ENCODE results near the gene PMVK. TPM values are rescaled to one million over a fixed set of nuclear protein-coding genes. Genes with fewer than 3 reads are reported as not detected.

PMVK gene
- total and polyA plus RNA-seq, 3 experiments from 2014 or later, result 44.7 to 55.5 (median 45.2) TPM

- ChIA-PET CTCF (interaction anchor here (1.1 to 8.7 kb wide), 5 partner anchors 9 to 42 kb away, joined by 3 to 54 read pairs (median 8); partner anchors contain the start of genes FLAD1 and PYGO2), POLR2A (interaction anchor here (0.6 to 4.2 kb wide), 7 partner anchors 8 to 97 kb away, joined by 3 to 30 read pairs (median 9); partner anchors contain the start of genes FLAD1, PBXIP1, PMVK and PYGO2)
- no peaks in the 10 kb centered on the region for H3K36me3 ChIP-seq (ENCODE audit: insufficient read depth, low read length)
- DNase-seq, result peak; percentile 32 to 70 (median 47)
- Mint-ChIP-seq H3K4me1 (peaks cover 23 to 29% (median 24%) of the 10 kb centered on the region in 3 donors), H3K4me3 (no peak overlapping the region), H3K27ac (no peak overlapping the region), H3K9me3 (no peaks in the 10 kb centered on the region), H3K27me3 (no peaks in the 10 kb centered on the region), H3K36me3 (peaks cover 0 to 23% (median 6%) of the 10 kb centered on the region in 3 donors)
- peak overlapping the region; percentile 95 for H3K4me3 ChIP-seq (ENCODE audit: low read length)
- peak overlapping the region; percentile 95 for H3K27ac ChIP-seq (ENCODE audit: low read depth, low read length)
- peaks cover 36% of the 10 kb centered on the region for H3K4me1 ChIP-seq (ENCODE audit: insufficient read depth, low read length)
- H3K27me3 ChIP-seq (ENCODE audit: insufficient read depth, low read length, poor library complexity, severe bottlenecking), result no peaks in the 10 kb centered on the region
- H3K9me3 ChIP-seq (ENCODE audit: low read length), result no peaks in the 10 kb centered on the region
Observed at GRCh38 chr1:154975409-154976059, 39.0 kb upstream of the PMVK start.

GRCh38 chr1:154974808-154975408 lies 38.4 kb upstream of the PMVK start:
- peak; percentile 90 to 97 (median 96) for DNase-seq
- H3K4me3 Mint-ChIP-seq, result no peak overlapping the region
- H3K4me3 ChIP-seq (ENCODE audit: low read length), result peak overlapping the region; percentile 95
- peak overlapping the region; percentile 95 for H3K27ac ChIP-seq (ENCODE audit: low read depth, low read length)
- H3K27ac Mint-ChIP-seq, result no peak overlapping the region
- no peaks in the 10 kb centered on the region for H3K36me3 ChIP-seq (ENCODE audit: insufficient read depth, low read length)
- H3K4me1 ChIP-seq (ENCODE audit: insufficient read depth, low read length), result peaks cover 40% of the 10 kb centered on the region
- H3K27me3 Mint-ChIP-seq, result no peaks in the 10 kb centered on the region
- H3K27me3 ChIP-seq (ENCODE audit: insufficient read depth, low read length, poor library complexity, severe bottlenecking), result no peaks in the 10 kb centered on the region
- ChIA-PET POLR2A (interaction anchor here (0.9 to 4.2 kb wide), 7 partner anchors 8 to 43 kb away, joined by 3 to 30 read pairs (median 9); partner anchors contain the start of genes FLAD1, PBXIP1 and PYGO2), CTCF (interaction anchor here (0.7 to 8.7 kb wide), 10 partner anchors 9 to 116 kb away, joined by 3 to 54 read pairs (median 6); partner anchors contain the start of genes FLAD1, PBXIP1 and PYGO2)
- H3K9me3 ChIP-seq (ENCODE audit: low read length), result no peaks in the 10 kb centered on the region
- peaks cover 23 to 29% (median 24%) of the 10 kb centered on the region in 3 donors for H3K4me1 Mint-ChIP-seq
- H3K9me3 Mint-ChIP-seq, result no peaks in the 10 kb centered on the region
- peaks cover 0 to 23% (median 6%) of the 10 kb centered on the region in 3 donors for H3K36me3 Mint-ChIP-seq

GRCh38 chr1:154974102-154974807 lies 37.7 kb upstream of the PMVK start, which contains the start of gene CKS1B:
Gene CKS1B (plus strand): TSS chr1:154974681. CDS start chr1:154974746, 65 bp downstream.
- peak; percentile 93 to 99 (median 98) for DNase-seq
- CTCF ChIA-PET, result interaction anchor here (0.7 to 8.7 kb wide), 15 partner anchors 9 to 230 kb away, joined by 3 to 54 read pairs (median 4); partner anchors contain the start of genes FLAD1, PBXIP1 and PYGO2
- Mint-ChIP-seq H3K27ac (no peak within 1 kb of the TSS), H3K27me3 (no peaks in the 10 kb centered on the region), H3K4me3 (no peak within 1 kb of the TSS), H3K4me1 (peaks cover 24 to 34% (median 28%) of the 10 kb centered on the region in 3 donors), H3K9me3 (no peaks in the 10 kb centered on the region), H3K36me3 (peaks cover 0 to 28% (median 4%) of the 10 kb centered on the region in 3 donors)
- Histone ChIP-seq H3K27me3 (ENCODE audit: insufficient read depth, low read length, poor library complexity, severe bottlenecking) (no peaks in the 10 kb centered on the region), H3K36me3 (ENCODE audit: insufficient read depth, low read length) (no peaks in the 10 kb centered on the region), H3K4me1 (ENCODE audit: insufficient read depth, low read length) (peaks cover 40% of the 10 kb centered on the region), H3K9me3 (ENCODE audit: low read length) (no peaks in the 10 kb centered on the region), H3K4me3 (ENCODE audit: low read length) (peak within 1 kb of the TSS; percentile 95), H3K27ac (ENCODE audit: low read depth, low read length) (peak within 1 kb of the TSS; percentile 95)
- POLR2A ChIA-PET, result interaction anchor here (0.6 to 4.2 kb wide), 12 partner anchors 9 to 365 kb away, joined by 3 to 30 read pairs (median 6); partner anchors contain the start of genes FLAD1, PBXIP1, PMVK and PYGO2

GRCh38 chr1:154973344-154974101 lies 37.0 kb upstream of the PMVK start:
- Mint-ChIP-seq H3K27me3 (no peaks in the 10 kb centered on the region), H3K27ac (no peak overlapping the region), H3K36me3 (peaks cover 0 to 31% (median 4%) of the 10 kb centered on the region in 3 donors), H3K9me3 (no peaks in the 10 kb centered on the region), H3K4me3 (no peak overlapping the region), H3K4me1 (peaks cover 24 to 34% (median 32%) of the 10 kb centered on the region in 3 donors)
- Histone ChIP-seq H3K4me1 (ENCODE audit: insufficient read depth, low read length) (peaks cover 40% of the 10 kb centered on the region), H3K36me3 (ENCODE audit: insufficient read depth, low read length) (no peaks in the 10 kb centered on the region), H3K4me3 (ENCODE audit: low read length) (peak overlapping the region; percentile 84), H3K9me3 (ENCODE audit: low read length) (no peaks in the 10 kb centered on the region), H3K27ac (ENCODE audit: low read depth, low read length) (peak overlapping the region; percentile 95), H3K27me3 (ENCODE audit: insufficient read depth, low read length, poor library complexity, severe bottlenecking) (no peaks in the 10 kb centered on the region)
- CTCF ChIA-PET, result interaction anchor here (0.7 to 8.7 kb wide), 12 partner anchors 9 to 229 kb away, joined by 3 to 54 read pairs (median 4); partner anchors contain the start of genes FLAD1, LENEP, PBXIP1 and PYGO2
- peak; percentile 80 to 93 (median 89) for DNase-seq
- POLR2A ChIA-PET, result interaction anchor here (0.6 to 4.2 kb wide), 9 partner anchors 10 to 364 kb away, joined by 3 to 30 read pairs (median 8); partner anchors contain the start of genes FLAD1, PBXIP1, PMVK and PYGO2

GRCh38 chr1:154972517-154973343 lies 36.2 kb upstream of the PMVK start:
- no peaks in the 10 kb centered on the region for H3K27me3 Mint-ChIP-seq
- Histone ChIP-seq H3K27ac (ENCODE audit: low read depth, low read length) (peak overlapping the region; percentile 95), H3K27me3 (ENCODE audit: insufficient read depth, low read length, poor library complexity, severe bottlenecking) (no peaks in the 10 kb centered on the region), H3K4me1 (ENCODE audit: insufficient read depth, low read length) (peaks cover 40% of the 10 kb centered on the region), H3K36me3 (ENCODE audit: insufficient read depth, low read length) (peaks cover 8% of the 10 kb centered on the region), H3K9me3 (ENCODE audit: low read length) (no peaks in the 10 kb centered on the region), H3K4me3 (ENCODE audit: low read length) (no peak overlapping the region)
- peak in 2 of 5 donors; percentile 21 to 50 for DNase-seq
- peaks cover 24 to 38% (median 31%) of the 10 kb centered on the region in 3 donors for H3K4me1 Mint-ChIP-seq
- CTCF ChIA-PET, result interaction anchor here (1.0 to 3.6 kb wide), 7 partner anchors 10 to 27 kb away, joined by 3 to 15 read pairs (median 7); partner anchors contain the start of genes FLAD1, PBXIP1 and PYGO2
- POLR2A ChIA-PET, result interaction anchor here (0.6 to 4.2 kb wide), 4 partner anchors 10 to 1004 kb away, joined by 3 to 30 read pairs (median 6); partner anchors contain the start of genes FLAD1 and PYGO2
- H3K4me3 Mint-ChIP-seq, result peak overlapping the region in 1 of 7 donors; percentile 64
- peaks cover 0 to 35% (median 4%) of the 10 kb centered on the region in 3 donors for H3K36me3 Mint-ChIP-seq
- no peaks in the 10 kb centered on the region for H3K9me3 Mint-ChIP-seq
- peak overlapping the region in 3 of 8 donors; percentile 72 to 88 (median 74) for H3K27ac Mint-ChIP-seq

GRCh38 chr1:154972213-154972516 lies 35.6 kb upstream of the PMVK start:
- no peak overlapping the region for H3K4me3 ChIP-seq (ENCODE audit: low read length)
- CTCF ChIA-PET, result interaction anchor here (1.4 to 3.6 kb wide), 5 partner anchors 11 to 45 kb away, joined by 3 to 21 read pairs (median 13); partner anchors contain the start of genes FLAD1 and PBXIP1
- H3K27ac ChIP-seq (ENCODE audit: low read depth, low read length), result peak overlapping the region; percentile 95
- H3K36me3 Mint-ChIP-seq, result peaks cover 0 to 40% (median 4%) of the 10 kb centered on the region in 3 donors
- peaks cover 24 to 38% (median 27%) of the 10 kb centered on the region in 3 donors for H3K4me1 Mint-ChIP-seq
- no peaks in the 10 kb centered on the region for H3K27me3 Mint-ChIP-seq
- peak in 1 of 5 donors; percentile 15 for DNase-seq
- no peaks in the 10 kb centered on the region for H3K9me3 ChIP-seq (ENCODE audit: low read length)
- POLR2A ChIA-PET, result interaction anchor here (0.6 to 4.2 kb wide), 2 partner anchors 11 to 1005 kb away, joined by 3 to 30 read pairs; partner anchors contain the start of gene FLAD1
- H3K36me3 ChIP-seq (ENCODE audit: insufficient read depth, low read length), result peaks cover 13% of the 10 kb centered on the region
- H3K4me1 ChIP-seq (ENCODE audit: insufficient read depth, low read length), result peaks cover 40% of the 10 kb centered on the region
- peak overlapping the region in 1 of 7 donors; percentile 64 for H3K4me3 Mint-ChIP-seq
- no peaks in the 10 kb centered on the region for H3K27me3 ChIP-seq (ENCODE audit: insufficient read depth, low read length, poor library complexity, severe bottlenecking)
- peak overlapping the region in 3 of 8 donors; percentile 72 to 88 (median 74) for H3K27ac Mint-ChIP-seq
- H3K9me3 Mint-ChIP-seq, result no peaks in the 10 kb centered on the region

Data from CD8-positive, alpha-beta memory T cell (primary cell).